ENCODE measurements around the gene PBX1.

PBX1 gene

GRCh38 chr1:164802529-164803282 is 243.7 kb downstream of the PBX1 start:
- no peak overlapping the region for H3K4me3 ChIP-seq (replicated peaks in 1 of 2; ENCODE audit: low read depth in 2 of 2, low read length in 2 of 2)
- no peak for DNase-seq (ENCODE audit: low read depth in 2 of 2)
- no peak for TF ChIP-seq CTCF (IDR thresholded peaks at IDR 0.05; ENCODE audit: low read depth, low read length)

GRCh38 chr1:164803366-164803765 is 244.4 kb downstream of the PBX1 start:
- peak in 1 of 2 donors; percentile 70 for DNase-seq (ENCODE audit: low read depth in 2 of 2)
- H3K4me3 ChIP-seq (replicated peaks in 1 of 2; ENCODE audit: low read depth in 2 of 2, low read length in 2 of 2): no peak overlapping the region
- TF ChIP-seq CTCF (IDR thresholded peaks at IDR 0.05; ENCODE audit: low read depth, low read length): no peak

- DNase-seq (ENCODE audit: low read depth in 2 of 2): peak in 1 of 2 donors; percentile 63
- no peak overlapping the region for H3K4me3 ChIP-seq (replicated peaks in 1 of 2; ENCODE audit: low read depth in 2 of 2, low read length in 2 of 2)
- no peak for TF ChIP-seq CTCF (IDR thresholded peaks at IDR 0.05; ENCODE audit: low read depth, low read length)
These were observed 245.4 kb downstream of the PBX1 start for GRCh38 chr1:164804366-164804765.

- peak; percentile 41 to 49 for DNase-seq (ENCODE audit: low read depth in 2 of 2)
- TF ChIP-seq CTCF (IDR thresholded peaks at IDR 0.05; ENCODE audit: low read depth, low read length): no peak
- no peak overlapping the region for H3K4me3 ChIP-seq (replicated peaks in 1 of 2; ENCODE audit: low read depth in 2 of 2, low read length in 2 of 2)
These were observed 246.4 kb downstream of the PBX1 start for GRCh38 chr1:164805399-164805798.

- DNase-seq (ENCODE audit: low read depth in 2 of 2): no peak
- no peak overlapping the region for H3K4me3 ChIP-seq (replicated peaks in 1 of 2; ENCODE audit: low read depth in 2 of 2, low read length in 2 of 2)
- no peak for TF ChIP-seq CTCF (IDR thresholded peaks at IDR 0.05; ENCODE audit: low read depth, low read length)
These were observed 247.5 kb downstream of the PBX1 start for GRCh38 chr1:164806531-164806930.

- no peak for TF ChIP-seq CTCF (IDR thresholded peaks at IDR 0.05; ENCODE audit: low read depth, low read length)
- H3K4me3 ChIP-seq (replicated peaks in 1 of 2; ENCODE audit: low read depth in 2 of 2, low read length in 2 of 2): no peak overlapping the region
These were observed 254.8 kb downstream of the PBX1 start for GRCh38 chr1:164813776-164814175.

GRCh38 chr1:164821648-164822047 is 262.7 kb downstream of the PBX1 start:
- no peak for DNase-seq (ENCODE audit: low read depth in 2 of 2)
- no peak overlapping the region for H3K4me3 ChIP-seq (replicated peaks in 1 of 2; ENCODE audit: low read depth in 2 of 2, low read length in 2 of 2)
- no peak for TF ChIP-seq CTCF (IDR thresholded peaks at IDR 0.05; ENCODE audit: low read depth, low read length)

More at GRCh38 chr1:164813776-164814175, 254.8 kb downstream of the PBX1 start:
- DNase-seq (ENCODE audit: low read depth in 2 of 2): no peak
